Sciatic nerve (tissue), 2 donors: ENCODE data around the gene S100A5. TPM values are rescaled to one million over a fixed set of nuclear protein-coding genes. Genes with fewer than 3 reads are reported as not detected.
"Not testable (repeated sequence)": the region's sequence is repeated elsewhere in the genome, so short reads cannot be mapped to it uniquely, and the experiment has no call there.

Experiments used
- ATAC-seq: fragments of 200-7000 bp; cut with Tn5 transposase; one replicate; pipeline ENCODE4 v1.9.1; 2020; ENCODE audit warnings: mild to moderate bottlenecking, moderate library complexity
- DNase-seq: peaks from one replicate; pipeline ENCODE4 v3.0.0-alpha.2; 2020; ENCODE audit warnings: low spot score
- intact Hi-C: fragments of 100-400 bp; cut with DNase I; formaldehyde crosslinking; loops from one replicate; pipeline ENCODE4 v1.14.2; 2022
- total RNA-seq: library from RNA; stranded (reverse); fragmentation: NEBNext Ultra II Directional; extraction: Animal tissue kit (Norgen Biotek cat#: 25700); gene quantifications from one replicate; pipeline ENCODE4 v1.2.1, GENCODE V29; 2021
- donor health status: DM: no; HTN: no; CAD: no.
- donor health status: DM: no; HTN: no; CAD: no.

S100A5 gene, protein sequence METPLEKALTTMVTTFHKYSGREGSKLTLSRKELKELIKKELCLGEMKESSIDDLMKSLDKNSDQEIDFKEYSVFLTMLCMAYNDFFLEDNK
- not detected for total RNA-seq

DNA sequence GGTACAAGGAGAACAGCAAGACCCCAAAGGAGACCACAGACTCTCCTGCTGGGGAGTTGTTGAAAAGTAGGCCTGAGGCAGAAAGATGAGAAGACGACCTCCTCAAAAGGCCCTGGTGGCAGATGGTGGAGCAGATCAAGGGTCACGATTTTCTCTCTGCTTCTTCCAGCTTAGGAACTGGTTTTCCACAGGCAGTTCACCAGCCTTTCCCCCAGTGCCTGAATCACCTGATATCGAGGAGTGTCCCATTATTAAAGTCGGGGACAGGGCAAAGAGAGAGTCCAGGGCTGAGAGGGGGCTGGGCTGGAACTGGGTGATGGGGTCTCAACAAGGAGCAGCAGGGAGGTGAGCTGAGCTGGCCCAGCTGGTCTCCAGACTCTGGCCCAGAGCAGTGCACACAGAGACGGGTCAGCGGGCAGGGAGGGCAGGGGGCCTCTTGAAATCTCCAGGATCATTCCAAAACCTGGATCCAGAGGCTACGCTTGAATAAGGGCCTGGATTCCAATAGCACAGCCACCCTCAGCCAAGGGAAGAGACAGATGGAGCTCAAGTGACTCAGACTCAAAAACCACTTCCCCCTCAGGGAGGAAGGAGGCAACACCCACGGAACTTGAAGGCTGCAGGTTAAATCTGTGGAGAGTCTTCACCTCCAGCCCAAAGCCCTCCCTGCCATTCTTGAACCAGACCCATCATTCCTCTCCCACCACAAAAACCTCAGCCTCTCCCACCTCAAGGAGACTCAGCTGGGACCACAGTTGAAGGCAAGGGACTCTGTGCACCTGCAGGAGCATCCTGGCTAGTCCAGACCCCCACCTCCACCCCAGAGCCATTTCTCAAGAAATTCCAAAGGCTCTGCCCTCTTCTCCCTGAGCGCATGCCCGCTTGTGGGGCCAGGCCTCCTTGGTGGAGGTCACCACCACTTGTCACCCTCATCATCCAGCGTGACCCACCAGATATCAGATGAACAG lies at the start of gene S100A5:
Gene S100A5 (minus strand): TSS at position 541 of the 968 bp plus-strand sequence. CDS start 743 bp downstream, outside the sequence.
- DNase-seq, result no peak

DNA sequence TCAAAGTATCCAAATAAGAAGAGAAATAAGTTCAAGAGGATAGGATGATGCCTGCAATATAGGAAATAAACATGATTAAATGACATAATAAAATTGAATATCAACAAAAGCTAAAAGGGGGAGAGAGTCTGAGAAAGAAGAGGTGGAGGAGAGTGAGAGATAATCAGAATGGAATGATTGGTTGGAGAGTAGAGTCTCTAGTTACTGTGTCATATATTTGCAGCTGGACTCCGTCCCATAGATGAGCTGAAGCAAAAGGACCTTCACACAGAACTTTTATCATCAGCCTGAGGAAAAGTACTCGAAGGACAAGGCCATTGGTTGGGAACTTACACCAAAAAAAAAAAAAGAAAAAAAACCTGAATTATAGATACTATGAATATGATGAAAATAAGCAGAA lies 47.7 kb upstream of the S100A5 start:
- intact Hi-C loops, result no loop called here
- ATAC-seq, result no peak

More for the DNA sequence above, at the start of gene S100A5:
- intact Hi-C loops, result no loop called here
- ATAC-seq, result no peak

DNA sequence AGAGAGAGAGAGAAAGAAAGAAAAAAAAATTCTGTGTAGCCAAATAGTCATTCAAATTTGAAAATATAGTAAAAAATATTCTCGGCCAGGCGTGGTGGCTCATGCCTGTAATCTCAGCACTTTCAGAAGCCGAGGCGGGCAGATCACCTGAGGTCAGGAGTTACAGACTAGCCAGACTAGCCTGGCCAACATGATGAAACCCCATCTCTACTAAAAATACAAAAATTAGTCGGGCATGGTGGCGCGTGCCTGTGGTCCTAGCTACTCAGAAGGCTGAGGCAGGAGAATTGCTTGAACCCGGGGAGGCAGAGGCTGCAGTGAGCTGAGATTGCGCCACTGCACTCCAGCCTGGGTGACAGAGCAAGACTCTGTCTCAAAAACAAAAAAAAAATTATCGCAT lies 47.3 kb upstream of the S100A5 start:
- intact Hi-C loops, ATAC-seq: not testable (repeated sequence)
- peak; percentile 26 for DNase-seq

More for the DNA sequence above, 47.7 kb upstream of the S100A5 start:
- DNase-seq, result no peak

DNA sequence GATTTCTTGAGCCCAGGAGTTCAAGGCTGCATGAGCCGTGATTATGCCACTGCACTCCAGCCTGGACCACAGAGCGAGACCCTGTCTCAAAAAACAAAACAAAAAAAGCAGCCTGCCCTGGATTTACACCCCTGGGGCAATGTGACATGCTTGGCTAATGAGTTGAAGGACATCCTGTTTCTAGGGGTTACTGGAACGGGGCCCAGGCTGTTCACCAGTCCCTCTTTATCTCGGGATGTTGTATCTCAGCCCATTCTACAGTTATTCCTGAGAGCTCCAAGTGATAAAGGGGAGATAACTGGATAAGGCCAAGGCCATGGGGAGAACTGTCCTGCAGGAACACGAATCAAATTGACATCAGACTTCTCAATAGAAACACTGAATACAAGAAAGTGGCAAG lies 46.6 kb upstream of the S100A5 start:
- DNase-seq (no peak), ATAC-seq (no peak)
- intact Hi-C loops, result no loop called here

DNA sequence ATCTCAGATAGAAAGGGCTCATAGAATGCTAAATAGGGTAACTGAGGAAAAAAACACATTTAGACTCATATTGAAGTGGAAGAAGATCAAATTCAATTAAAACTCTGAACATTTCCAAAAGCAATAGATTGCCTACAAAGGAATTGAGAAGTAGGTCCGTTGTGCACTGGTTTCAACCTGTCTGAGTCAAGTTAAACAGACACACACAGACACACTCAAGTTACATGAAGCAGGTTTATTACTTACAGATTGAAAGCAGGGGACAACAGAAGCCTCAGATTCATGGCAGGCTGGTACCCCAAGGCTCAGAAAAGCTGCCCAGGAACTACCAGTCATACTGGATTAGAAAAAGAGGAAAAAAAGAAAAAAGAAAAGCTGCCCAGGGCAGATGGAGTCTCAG lies 45.6 kb upstream of the S100A5 start:
- intact Hi-C loops, result no loop called here
- DNase-seq (no peak), ATAC-seq (no peak)

DNA sequence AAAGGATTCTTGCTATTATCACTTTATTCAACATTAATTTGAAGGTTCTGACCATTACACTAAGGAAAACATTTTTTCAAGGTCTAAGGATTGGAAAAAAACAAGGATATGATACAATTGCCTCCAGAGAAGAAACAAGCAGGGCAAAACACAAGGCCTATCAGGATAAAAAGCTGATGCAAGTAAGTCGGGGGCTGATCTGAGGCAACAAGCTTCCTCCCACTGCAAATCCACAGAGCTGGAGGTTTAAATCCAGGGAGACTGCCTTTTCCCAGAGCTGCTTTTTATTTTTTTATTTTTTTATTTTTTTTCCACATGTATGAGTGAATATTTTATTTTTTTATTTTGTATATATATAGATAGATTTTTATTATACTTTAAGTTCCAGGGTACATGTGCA lies 44.3 kb upstream of the S100A5 start:
- intact Hi-C loops, result no loop called here
- DNase-seq (no peak), ATAC-seq (no peak)

DNA sequence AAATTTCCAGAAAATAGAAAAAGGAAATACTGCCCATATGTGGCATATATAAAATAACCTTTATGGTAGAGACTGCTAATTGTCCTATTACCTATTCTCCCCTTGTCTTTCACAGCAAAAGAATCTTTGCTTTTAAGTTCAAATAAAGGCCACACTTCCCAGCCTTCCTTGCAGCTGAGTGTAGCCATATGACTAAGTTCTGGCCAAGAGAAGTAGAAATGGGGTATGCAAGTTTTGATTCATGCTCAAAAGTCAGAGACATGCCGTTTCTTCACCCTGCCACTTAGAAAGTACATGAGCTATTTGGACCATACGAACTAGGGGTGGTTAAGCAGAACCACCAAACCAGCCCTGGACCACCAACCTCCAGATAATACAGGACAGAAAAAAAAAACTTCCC lies 43.2 kb upstream of the S100A5 start:
- ATAC-seq (no peak), DNase-seq (no peak)
- intact Hi-C loops, result no loop called here

DNA sequence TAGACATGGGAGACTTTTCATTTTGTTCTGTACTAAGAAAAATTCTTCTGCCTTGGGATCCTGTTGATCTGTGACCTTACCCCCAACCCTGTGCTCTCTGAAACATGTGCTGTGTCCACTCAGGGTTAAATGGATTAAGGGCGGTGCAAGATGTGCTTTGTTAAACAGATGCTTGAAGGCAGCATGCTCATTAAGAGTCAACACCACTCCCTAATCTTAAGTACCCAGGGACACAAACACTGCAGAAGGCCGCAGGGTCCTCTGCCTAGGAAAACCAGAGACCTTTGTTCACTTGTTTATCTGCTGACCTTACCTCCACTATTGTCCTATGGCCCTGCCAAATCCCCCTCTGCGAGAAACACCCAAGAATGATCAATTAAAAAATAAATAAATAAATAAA lies 42.8 kb upstream of the S100A5 start:
- ATAC-seq, DNase-seq, intact Hi-C loops: not testable (repeated sequence)

DNA sequence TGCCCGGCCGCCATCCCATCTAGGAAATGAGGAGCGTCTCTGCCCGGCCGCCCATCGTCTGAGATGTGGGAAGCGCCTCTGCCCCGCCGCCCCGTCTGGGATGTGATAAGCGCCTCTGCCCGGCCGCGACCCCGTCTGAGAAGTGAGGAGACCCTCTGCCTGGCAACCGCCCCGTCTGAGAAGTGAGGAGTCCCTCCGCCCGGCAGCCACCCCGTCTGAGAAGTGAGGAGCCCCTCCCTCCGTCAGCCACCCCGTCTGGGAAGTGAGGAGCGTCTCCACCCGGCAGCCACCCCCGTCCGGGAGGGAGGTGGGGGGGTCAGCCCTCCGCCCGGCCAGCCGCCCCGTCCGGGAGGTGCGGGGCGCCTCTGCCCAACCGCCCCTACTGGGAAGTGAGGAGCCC lies 42.1 kb upstream of the S100A5 start:
- DNase-seq, intact Hi-C loops, ATAC-seq: not testable (repeated sequence)

DNA sequence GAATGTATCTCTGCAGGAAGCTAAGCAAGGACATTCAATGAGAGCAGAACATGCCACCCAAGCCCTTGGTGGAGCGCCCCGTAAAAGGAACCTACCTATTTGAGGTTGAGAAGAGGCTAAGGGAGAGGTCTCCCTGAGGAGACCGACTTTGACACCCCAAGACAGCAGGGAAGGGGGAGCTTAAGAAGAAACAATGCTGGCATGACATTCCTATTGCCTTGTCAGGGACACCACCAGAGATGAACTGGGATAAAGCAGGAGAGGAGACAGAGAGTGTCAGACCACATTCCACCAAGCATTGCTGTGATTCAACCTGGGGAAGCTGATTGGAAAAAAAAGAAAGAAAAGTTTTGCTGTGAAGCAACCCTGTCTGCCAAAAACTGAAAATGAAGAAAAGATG lies 38.2 kb upstream of the S100A5 start:
- DNase-seq, result no peak
- intact Hi-C loops, result loop anchor here (5.0 kb wide), 1 partner anchor 38 kb away; the partner anchor contains the start of gene S100A14
- ATAC-seq, result no peak

DNA sequence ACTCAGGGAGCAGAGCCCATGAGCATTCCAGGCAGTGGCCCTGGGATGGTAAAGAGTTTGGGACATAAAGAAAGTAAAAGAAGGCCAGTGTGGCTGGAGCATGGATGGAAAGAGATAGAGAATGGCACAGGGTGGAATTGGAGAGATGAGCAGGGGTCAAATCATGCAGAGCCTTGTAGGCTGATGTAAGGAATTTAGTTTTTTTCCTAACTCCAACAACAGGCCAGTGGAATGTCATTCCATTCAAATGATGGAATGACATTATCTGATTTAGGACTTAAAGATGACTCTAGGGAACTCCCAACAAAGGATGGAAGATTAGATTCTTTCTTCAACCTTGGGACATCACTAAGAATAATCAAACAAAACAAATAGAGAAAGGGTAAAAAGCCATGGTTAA lies 37.8 kb upstream of the S100A5 start:
- DNase-seq, result no peak
- intact Hi-C loops, result loop anchor here (5.0 kb wide), 1 partner anchor 39 kb away; the partner anchor contains the start of gene S100A14
- ATAC-seq, result no peak

DNA sequence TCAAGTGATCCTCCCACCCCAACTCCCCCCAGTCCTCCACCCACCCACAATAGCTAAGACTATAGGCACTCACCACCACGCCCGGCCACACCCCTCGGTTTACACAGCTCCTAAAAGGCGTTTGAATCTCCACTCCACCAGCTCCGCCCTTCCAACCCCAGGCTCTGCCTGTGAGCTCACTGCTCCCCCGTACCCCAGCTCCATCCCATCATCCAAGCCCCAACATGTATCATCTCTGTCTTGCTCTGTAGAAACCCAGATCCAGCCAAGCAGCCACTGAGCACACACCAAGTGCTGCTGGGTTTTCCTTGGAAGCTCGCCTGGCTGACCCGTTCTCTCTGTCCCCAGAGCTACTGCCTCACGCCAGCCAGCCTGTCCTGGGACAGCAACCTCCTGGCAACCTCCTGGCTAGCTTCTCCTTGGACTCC lies 36.9 kb upstream of the S100A5 start:
- DNase-seq, result peak; percentile 56
- peak; percentile 75 for ATAC-seq
- intact Hi-C loops, result loop anchor here (5.0 kb wide), 1 partner anchor 40 kb away; the partner anchor contains the start of gene S100A14

DNA sequence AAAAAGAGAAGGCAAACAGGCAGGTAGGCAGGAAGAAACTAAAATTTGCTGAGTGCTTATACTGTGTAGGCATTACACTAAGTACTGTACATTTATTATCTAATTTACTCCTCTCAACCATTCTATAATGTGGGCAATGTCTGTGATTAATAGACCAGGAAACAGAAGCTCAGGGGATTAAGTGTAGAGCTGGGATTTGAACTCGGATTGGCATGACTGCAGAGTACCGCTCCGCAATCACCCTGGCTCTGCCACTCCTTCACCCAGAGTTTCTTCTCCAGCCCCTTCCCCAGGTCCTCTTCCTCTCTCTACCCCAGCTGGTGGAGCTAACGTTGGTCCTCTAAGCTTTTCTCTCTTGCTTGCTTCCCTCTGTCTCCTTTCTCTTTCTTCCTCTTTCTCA lies 36.4 kb upstream of the S100A5 start:
- intact Hi-C loops, result loop anchor here (5.0 kb wide), 1 partner anchor 40 kb away; the partner anchor contains the start of gene S100A14
- no peak for ATAC-seq

DNA sequence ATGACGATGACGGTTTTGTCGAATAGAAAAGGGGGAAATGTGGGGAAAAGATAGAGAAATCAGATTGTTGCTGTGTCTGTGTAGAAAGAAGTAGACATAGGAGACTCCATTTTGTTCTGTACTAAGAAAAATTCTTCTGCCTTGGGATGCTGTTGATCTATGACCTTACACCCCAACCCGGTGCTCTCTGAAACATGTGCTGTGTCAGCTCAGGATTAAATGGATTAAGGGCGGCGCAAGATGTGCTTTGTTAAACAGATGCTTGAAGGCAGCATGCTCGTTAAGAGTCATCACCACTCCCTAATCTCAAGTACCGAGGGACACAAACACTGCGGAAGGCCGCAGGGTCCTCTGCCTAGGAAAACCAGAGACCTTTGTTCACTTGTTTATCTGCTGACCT lies 34.8 kb upstream of the S100A5 start:
- ATAC-seq, result not testable (repeated sequence)
- intact Hi-C loops, result loop anchor here (5.0 kb wide), 1 partner anchor 42 kb away; the partner anchor contains the start of gene S100A14
- peak; percentile 0 for DNase-seq

More for the DNA sequence above, 36.4 kb upstream of the S100A5 start:
- peak; percentile 19 for DNase-seq

DNA sequence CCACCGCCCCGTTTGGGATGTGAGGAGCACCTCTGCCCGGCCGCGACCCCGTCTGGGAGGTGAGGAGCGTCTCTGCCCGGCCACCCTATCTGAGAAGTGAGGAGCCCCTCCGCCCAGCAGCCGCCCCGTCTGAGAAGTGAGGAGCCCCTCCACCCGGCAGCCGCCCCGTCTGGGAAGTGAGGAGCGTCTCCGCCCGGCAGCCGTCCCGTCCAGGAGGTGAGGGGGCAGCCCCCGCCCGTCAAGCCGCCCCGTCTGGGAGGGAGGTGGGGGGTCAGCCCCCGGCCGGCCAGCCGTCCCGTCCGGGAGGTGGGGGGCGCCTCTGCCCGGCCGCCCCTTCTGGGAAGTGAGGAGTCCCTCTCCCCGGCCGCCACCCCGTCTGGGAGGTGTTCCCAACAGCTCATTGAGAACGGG lies 34.4 kb upstream of the S100A5 start:
- ATAC-seq, DNase-seq: not testable (repeated sequence)
- intact Hi-C loops, result loop anchor here (5.0 kb wide), 1 partner anchor 42 kb away; the partner anchor contains the start of gene S100A14

DNA sequence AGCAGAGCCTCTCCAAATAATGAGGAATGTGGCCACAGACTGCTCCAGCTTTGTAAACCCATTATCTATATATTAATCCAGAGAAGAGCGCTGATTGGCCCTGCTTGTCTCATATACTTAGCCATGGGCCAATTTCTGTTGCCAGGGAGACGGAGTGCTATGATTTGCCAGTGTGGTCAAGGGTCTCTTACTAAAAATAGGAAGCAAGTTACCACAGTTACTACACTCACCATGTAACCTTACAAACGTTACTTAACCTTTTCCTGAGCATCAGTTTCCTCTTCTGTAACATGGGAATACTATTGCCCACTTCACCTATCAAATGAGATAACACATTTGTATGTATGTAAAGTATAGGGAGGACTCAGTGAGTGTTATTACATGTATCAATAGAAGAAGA lies 32.6 kb upstream of the S100A5 start:
- no peak for DNase-seq
- intact Hi-C loops, result no loop called here
- no peak for ATAC-seq

DNA sequence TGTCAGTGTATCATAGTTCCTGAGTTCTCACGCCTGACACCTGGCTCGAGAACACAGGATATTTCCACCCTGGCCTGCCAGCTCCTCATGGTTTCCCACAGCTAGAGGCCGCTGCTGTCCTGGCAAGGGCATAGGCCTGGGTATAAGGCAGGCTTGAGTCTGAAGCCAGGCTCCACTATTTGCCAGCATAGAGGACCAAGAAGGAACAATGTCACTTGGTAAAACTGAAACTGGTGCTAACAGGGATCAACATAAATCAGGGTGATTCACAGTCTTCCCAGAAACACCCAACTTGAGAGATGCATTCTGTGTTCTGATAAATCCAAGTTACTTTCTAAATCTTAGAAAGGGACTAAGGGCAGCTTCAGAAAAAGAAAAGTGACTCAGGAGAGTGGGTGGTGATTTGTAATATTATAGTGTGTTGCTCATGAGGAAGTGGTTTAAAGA lies 31.9 kb upstream of the S100A5 start:
- intact Hi-C loops, result no loop called here
- ATAC-seq (peak; percentile 90), DNase-seq (peak; percentile 89)

DNA sequence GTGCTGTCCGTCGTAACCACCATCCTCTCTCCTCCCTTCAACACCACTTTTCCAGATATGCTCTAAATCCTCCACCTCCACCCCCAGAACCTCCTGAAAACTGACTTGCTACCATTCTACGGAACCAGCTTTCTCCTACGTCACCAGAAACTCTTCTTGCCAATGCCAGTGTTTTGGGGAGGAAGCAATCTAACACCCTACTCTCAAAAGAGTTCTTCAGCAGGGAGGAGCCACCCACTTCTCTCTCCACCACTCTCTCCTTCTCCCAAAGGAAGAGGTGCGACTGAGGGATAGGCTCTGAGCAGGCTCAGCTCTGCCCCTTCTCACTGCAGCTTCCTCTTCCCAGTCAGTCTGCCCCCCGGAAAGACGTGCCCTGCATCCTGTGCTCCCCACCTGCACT lies 31.0 kb upstream of the S100A5 start:
- DNase-seq (no peak), ATAC-seq (no peak)
- intact Hi-C loops, result no loop called here

DNA sequence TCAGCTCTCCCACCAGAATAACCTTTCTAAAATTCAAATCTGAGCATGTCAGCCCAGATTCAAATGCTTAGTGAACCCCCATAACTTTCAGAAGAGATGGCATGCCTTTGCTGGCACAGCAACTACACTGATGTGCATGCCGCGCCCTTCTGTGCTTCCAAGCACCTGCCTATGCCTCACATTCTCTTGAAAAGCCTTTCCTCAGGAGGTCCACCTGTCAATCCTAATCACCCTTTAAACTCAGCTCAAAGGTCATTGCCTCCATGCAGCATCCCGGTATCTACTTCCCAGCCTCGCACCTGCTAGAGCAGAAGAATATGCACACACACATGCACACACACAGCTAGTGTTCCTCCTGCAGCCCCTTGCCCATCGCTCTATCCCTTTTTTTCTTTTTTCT lies 30.1 kb upstream of the S100A5 start:
- DNase-seq (no peak), ATAC-seq (no peak)
- intact Hi-C loops, result no loop called here

DNA sequence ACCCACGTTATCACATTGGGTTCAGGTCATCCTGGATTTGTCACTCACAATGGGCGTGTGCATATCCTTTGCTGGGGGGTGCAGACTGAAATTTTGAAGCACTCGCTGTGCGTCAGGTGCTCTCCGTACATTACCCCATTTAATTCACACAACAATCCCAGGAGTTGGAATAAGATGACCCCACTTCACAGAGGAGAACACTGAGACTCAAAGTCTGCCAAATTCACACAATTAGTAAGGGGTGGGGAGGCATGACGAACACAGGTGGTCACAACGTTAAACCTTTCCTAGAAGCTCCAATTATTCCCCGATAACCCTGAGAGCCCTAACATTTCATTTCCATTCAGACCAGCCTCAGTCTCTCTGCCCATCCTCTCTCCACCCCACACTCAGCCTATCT lies 28.7 kb upstream of the S100A5 start:
- intact Hi-C loops, result loop anchor here (5.0 kb wide), 1 partner anchor 37 kb away; no protein-coding TSS in a partner anchor
- no peak for ATAC-seq
- no peak for DNase-seq
